Osteocyte (in vitro differentiated cells): ENCODE measurements around the gene KRTAP13-1. TPM values are rescaled to one million over a fixed set of nuclear protein-coding genes. Genes with fewer than 3 reads are reported as not detected.

Experiments
- DNase-seq: peaks from one replicate; pipeline ENCODE4 v3.0.0; 2021; ENCODE audit warnings: mixed read lengths; ENCODE audit not compliant: unreplicated experiment; ENCODE audit errors: extremely low spot score
- H3K27ac Mint-ChIP-seq: one replicate; pipeline ENCODE4 v1.8.0; 2021; ENCODE audit warnings: mild to moderate bottlenecking, mixed read lengths; ENCODE audit not compliant: unreplicated experiment
- H3K27me3 Mint-ChIP-seq: one replicate; pipeline ENCODE4 v1.8.0; 2021; ENCODE audit warnings: mixed read lengths; ENCODE audit not compliant: unreplicated experiment
- H3K36me3 Mint-ChIP-seq: one replicate; pipeline ENCODE4 v1.8.0; 2021; ENCODE audit warnings: mixed read lengths; ENCODE audit not compliant: unreplicated experiment
- H3K4me1 Mint-ChIP-seq: one replicate; pipeline ENCODE4 v1.8.0; 2021; ENCODE audit warnings: mixed read lengths; ENCODE audit not compliant: unreplicated experiment
- H3K4me3 Mint-ChIP-seq: one replicate; pipeline ENCODE4 v1.8.0; 2021; ENCODE audit warnings: mild to moderate bottlenecking, moderate library complexity, mixed read lengths; ENCODE audit not compliant: unreplicated experiment
- H3K9me3 Mint-ChIP-seq: one replicate; pipeline ENCODE4 v1.8.0; 2021; ENCODE audit warnings: mixed read lengths; ENCODE audit not compliant: unreplicated experiment
- long read RNA-seq: library from polyadenylated mRNA; unstranded; transcript quantifications from one replicate; pipeline ENCODE4 v2.0.0, GENCODE V29; 2021
- total RNA-seq: library from RNA; stranded (reverse); gene quantifications from 2 replicates; pipeline ENCODE4 v1.2.1, GENCODE V29; 2021
- TF ChIP-seq, protein P1 (sequence below): fragments of 200-600 bp; sonication (generic); IDR thresholded peaks from 2 replicates; pipeline ENCODE4 v1.5.0; 2021; ENCODE audit warnings: antibody characterized with exemption, mild to moderate bottlenecking, moderate library complexity

KRTAP13-1 gene
- not detected in 2 replicates for total RNA-seq
- long read RNA-seq: 0 reads

DNA sequence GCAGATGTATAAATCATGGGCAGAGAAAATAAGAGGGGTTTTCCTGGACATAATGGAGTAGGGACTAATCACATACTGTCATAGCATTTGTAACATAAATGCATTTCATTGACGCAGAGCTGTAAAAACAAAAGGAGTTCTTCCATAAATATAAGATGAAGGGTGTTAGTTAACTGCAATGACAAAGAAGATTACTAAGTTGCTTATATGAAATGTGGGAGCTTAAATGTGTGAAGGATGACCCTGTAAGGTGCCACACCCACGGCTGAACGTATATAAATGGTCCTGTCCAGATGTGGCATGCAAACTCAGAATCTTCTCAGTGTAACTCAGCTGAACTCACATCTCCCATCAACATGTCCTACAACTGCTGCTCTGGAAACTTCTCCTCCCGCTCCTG, at the start of gene KRTAP13-1:
TSS of gene KRTAP13-1 (plus strand) at position 301 of the 400 bp plus-strand sequence. CDS start at position 357, 56 bp downstream.
- H3K27ac Mint-ChIP-seq: no peak within 1 kb of the TSS
- H3K36me3 Mint-ChIP-seq: no peaks in the 10 kb centered on the region
- no peak for DNase-seq
- peaks cover 4% of the 10 kb centered on the region for H3K9me3 Mint-ChIP-seq
- peaks cover 11% of the 10 kb centered on the region for H3K27me3 Mint-ChIP-seq
- no peak within 1 kb of the TSS for H3K4me3 Mint-ChIP-seq
- TF ChIP-seq, protein P1, sequence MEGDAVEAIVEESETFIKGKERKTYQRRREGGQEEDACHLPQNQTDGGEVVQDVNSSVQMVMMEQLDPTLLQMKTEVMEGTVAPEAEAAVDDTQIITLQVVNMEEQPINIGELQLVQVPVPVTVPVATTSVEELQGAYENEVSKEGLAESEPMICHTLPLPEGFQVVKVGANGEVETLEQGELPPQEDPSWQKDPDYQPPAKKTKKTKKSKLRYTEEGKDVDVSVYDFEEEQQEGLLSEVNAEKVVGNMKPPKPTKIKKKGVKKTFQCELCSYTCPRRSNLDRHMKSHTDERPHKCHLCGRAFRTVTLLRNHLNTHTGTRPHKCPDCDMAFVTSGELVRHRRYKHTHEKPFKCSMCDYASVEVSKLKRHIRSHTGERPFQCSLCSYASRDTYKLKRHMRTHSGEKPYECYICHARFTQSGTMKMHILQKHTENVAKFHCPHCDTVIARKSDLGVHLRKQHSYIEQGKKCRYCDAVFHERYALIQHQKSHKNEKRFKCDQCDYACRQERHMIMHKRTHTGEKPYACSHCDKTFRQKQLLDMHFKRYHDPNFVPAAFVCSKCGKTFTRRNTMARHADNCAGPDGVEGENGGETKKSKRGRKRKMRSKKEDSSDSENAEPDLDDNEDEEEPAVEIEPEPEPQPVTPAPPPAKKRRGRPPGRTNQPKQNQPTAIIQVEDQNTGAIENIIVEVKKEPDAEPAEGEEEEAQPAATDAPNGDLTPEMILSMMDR: no peak
- no peaks in the 10 kb centered on the region for H3K4me1 Mint-ChIP-seq

DNA sequence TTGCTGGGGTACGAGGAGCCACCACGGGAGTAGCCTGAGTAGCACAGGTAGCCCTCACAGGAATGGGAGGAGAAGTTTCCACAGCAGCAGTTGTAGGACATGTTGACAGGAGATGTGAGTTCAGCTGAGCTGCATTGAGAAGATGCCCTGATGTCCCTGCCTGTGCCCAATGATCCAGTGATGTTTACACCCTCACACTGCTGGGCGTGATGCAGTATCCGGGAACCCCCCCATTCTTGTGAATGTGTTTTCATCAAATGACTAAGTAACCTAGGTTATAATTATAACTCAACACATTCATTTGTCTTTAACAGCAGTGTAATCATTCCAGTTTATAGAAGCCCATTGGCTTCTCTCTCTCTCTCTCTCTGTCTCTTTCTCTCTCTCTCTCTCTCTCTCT, 47.3 kb upstream of the KRTAP13-1 start, which contains the start of gene KRTAP23-1:
TSS of gene KRTAP23-1 (minus strand) at position 101 of the 400 bp plus-strand sequence. CDS start at position 101, 0 bp downstream.
- no peaks in the 10 kb centered on the region for H3K27me3 Mint-ChIP-seq
- DNase-seq: no peak
- H3K36me3 Mint-ChIP-seq: no peaks in the 10 kb centered on the region
- peaks cover 11% of the 10 kb centered on the region for H3K4me1 Mint-ChIP-seq
- peak within 1 kb of the TSS; percentile 1 for H3K27ac Mint-ChIP-seq
- H3K9me3 Mint-ChIP-seq: peaks cover 5% of the 10 kb centered on the region
- TF ChIP-seq, protein P1: no peak
- H3K4me3 Mint-ChIP-seq: no peak within 1 kb of the TSS

DNA sequence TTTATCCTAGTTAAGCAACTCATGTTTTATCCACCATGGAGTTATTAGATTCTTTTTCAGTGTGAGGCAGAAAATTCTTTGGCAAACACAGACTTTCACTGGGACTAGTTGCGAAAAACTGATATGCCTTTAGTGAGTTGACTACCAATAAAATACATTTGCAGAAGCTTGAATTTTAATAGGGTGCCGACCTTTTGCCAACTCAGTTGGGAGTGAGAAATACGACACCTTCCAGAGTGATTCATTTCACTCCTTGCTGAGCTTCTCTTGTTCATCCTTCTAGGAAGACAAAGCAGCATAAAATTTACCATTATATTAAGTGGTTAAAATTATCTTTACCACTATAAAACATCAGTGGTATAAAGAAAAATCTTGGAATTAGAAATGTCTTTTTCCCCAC, 46.3 kb upstream of the KRTAP13-1 start:
- Mint-ChIP-seq H3K27me3 (peaks cover 3% of the 10 kb centered on the region), H3K9me3 (peaks cover 5% of the 10 kb centered on the region), H3K4me3 (no peak overlapping the region), H3K4me1 (peaks cover 11% of the 10 kb centered on the region), H3K36me3 (no peaks in the 10 kb centered on the region), H3K27ac (peak overlapping the region; percentile 1)
- DNase-seq: no peak
- TF ChIP-seq, protein P1: no peak

- H3K9me3 Mint-ChIP-seq: no peaks in the 10 kb centered on the region
- peaks cover 11% of the 10 kb centered on the region for H3K4me1 Mint-ChIP-seq
- no peak for DNase-seq
- TF ChIP-seq, protein P1: no peak
- peaks cover 16% of the 10 kb centered on the region for H3K27me3 Mint-ChIP-seq
- no peak overlapping the region for H3K27ac Mint-ChIP-seq
- no peak overlapping the region for H3K4me3 Mint-ChIP-seq
- no peaks in the 10 kb centered on the region for H3K36me3 Mint-ChIP-seq
These were observed 44.3 kb upstream of the KRTAP13-1 start for GRCh38 chr21:30351534-30351933.

DNA sequence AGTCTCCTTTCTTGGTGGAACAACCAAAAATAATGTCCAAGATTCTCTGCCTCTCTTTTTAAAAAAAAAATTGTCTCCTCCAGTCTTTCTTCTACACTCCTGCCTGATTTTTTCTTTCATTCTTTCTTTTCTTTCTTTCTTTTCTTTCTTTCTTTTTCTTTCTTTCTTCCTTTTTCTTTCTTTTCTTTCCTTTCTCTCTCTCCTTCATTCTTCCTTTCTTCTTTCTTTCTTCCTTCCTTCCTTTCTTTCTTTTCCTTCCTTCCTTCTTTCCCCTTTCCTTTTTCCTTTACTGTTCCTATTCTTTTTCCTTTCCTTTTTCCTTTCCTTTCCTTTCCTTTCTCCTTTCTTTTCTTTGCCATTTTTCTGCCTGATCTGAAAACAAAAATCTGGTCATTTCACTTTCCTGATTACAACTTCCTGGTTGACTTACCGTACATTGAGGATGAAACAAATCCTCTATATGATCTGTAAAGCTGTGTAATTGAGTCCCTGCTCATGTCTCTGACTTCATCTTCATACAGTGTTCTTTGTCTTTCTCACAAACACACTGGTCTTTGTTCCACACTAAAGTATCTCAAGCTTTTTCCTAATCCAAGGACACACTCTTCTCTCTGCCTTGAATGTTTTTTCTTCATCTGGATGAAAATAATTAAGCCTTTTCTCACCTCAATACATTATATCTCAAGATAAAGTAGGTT, 41.4 kb upstream of the KRTAP13-1 start:
- Mint-ChIP-seq H3K4me3 (no peak overlapping the region), H3K27ac (no peak overlapping the region), H3K4me1 (peaks cover 6% of the 10 kb centered on the region), H3K27me3 (peaks cover 17% of the 10 kb centered on the region), H3K36me3 (no peaks in the 10 kb centered on the region), H3K9me3 (no peaks in the 10 kb centered on the region)
- TF ChIP-seq, protein P1: no peak
- no peak for DNase-seq
